ENCODE results near the gene LCP2. TPM values are rescaled to one million over a fixed set of nuclear protein-coding genes. Genes with fewer than 3 reads are reported as not detected.

Gene LCP2
- total and polyA plus RNA-seq, 2 experiments from 2014 or later = 0.80 TPM; not detected in 1

- no peak overlapping the region for H3K27ac ChIP-seq
- TF ChIP-seq EZH2phosphoT487 (IDR thresholded peaks at IDR 0.05; ENCODE audit: low read depth, severe bottlenecking, unreplicated experiment) = no peak
- TF ChIP-seq CTCF (IDR thresholded peaks at IDR 0.05; ENCODE audit: poor library complexity) = no peak
- TF ChIP-seq EZH2 (IDR thresholded peaks at IDR 0.05; ENCODE audit: borderline replicate concordance) = no peak
- no peak for DNase-seq (ENCODE audit: low spot score)
Observed at GRCh38 chr5:170261528-170262043, 36.0 kb downstream of the LCP2 start.

GRCh38 chr5:170257370-170257769 lies 40.2 kb downstream of the LCP2 start:
- H3K9me2 ChIP-seq (replicated peaks; ENCODE audit: insufficient read depth) = no peaks in the 10 kb centered on the region
- H3K79me2 ChIP-seq = no peaks in the 10 kb centered on the region
- H3K36me3 ChIP-seq (replicated peaks; ENCODE audit: insufficient read depth, low read depth) = no peaks in the 10 kb centered on the region
- DNase-seq (ENCODE audit: low spot score) = no peak
- H3K27me3 ChIP-seq = peaks cover 23% of the 10 kb centered on the region
- no peak overlapping the region for H3K4me2 ChIP-seq
- 92% methylated on average over 4 of the region's 4 CpGs for WGBS (ENCODE audit: low lambda C conversion rate, missing lambda C conversion rate)
- no peaks in the 10 kb centered on the region for H3K9me3 ChIP-seq (ENCODE audit: low read depth)
- no peaks in the 10 kb centered on the region for H4K20me1 ChIP-seq (ENCODE audit: insufficient read depth, poor library complexity, severe bottlenecking)
- H3K4me3 ChIP-seq = no peak overlapping the region
- peaks cover 5% of the 10 kb centered on the region for H3K4me1 ChIP-seq (ENCODE audit: insufficient read depth)
- no peak overlapping the region for H2AFZ ChIP-seq
- H3K27ac ChIP-seq = no peak overlapping the region
- TF ChIP-seq CTCF (IDR thresholded peaks at IDR 0.05; ENCODE audit: poor library complexity) = no peak
- no peak for TF ChIP-seq EZH2phosphoT487 (IDR thresholded peaks at IDR 0.05; ENCODE audit: low read depth, severe bottlenecking, unreplicated experiment)
- TF ChIP-seq EZH2 (IDR thresholded peaks at IDR 0.05; ENCODE audit: borderline replicate concordance) = no peak

More at GRCh38 chr5:170261528-170262043, 36.0 kb downstream of the LCP2 start:
- H3K4me2 ChIP-seq = no peak overlapping the region
- peaks cover 3% of the 10 kb centered on the region for H3K4me1 ChIP-seq (ENCODE audit: insufficient read depth)
- H3K36me3 ChIP-seq (replicated peaks; ENCODE audit: insufficient read depth, low read depth) = no peaks in the 10 kb centered on the region
- no peak overlapping the region for H3K4me3 ChIP-seq
- peaks cover 18% of the 10 kb centered on the region for H3K27me3 ChIP-seq
- H3K9me2 ChIP-seq (replicated peaks; ENCODE audit: insufficient read depth) = no peaks in the 10 kb centered on the region
- no peaks in the 10 kb centered on the region for H4K20me1 ChIP-seq (ENCODE audit: insufficient read depth, poor library complexity, severe bottlenecking)
- no peaks in the 10 kb centered on the region for H3K9me3 ChIP-seq (ENCODE audit: low read depth)
- H2AFZ ChIP-seq = no peak overlapping the region
- no peaks in the 10 kb centered on the region for H3K79me2 ChIP-seq
- 81% methylated on average over 3 of the region's 3 CpGs for WGBS (ENCODE audit: low lambda C conversion rate, missing lambda C conversion rate)

- WGBS (ENCODE audit: low lambda C conversion rate, missing lambda C conversion rate) = 87% methylated on average over 1 of the region's 1 CpG
- H3K4me1 ChIP-seq (ENCODE audit: insufficient read depth) = peaks cover 5% of the 10 kb centered on the region
- H3K9me3 ChIP-seq (ENCODE audit: low read depth) = no peaks in the 10 kb centered on the region
- no peaks in the 10 kb centered on the region for H4K20me1 ChIP-seq (ENCODE audit: insufficient read depth, poor library complexity, severe bottlenecking)
- no peak overlapping the region for H3K27ac ChIP-seq
- H3K4me2 ChIP-seq = no peak overlapping the region
- no peaks in the 10 kb centered on the region for H3K79me2 ChIP-seq
- TF ChIP-seq EZH2 (IDR thresholded peaks at IDR 0.05; ENCODE audit: borderline replicate concordance) = no peak
- TF ChIP-seq EZH2phosphoT487 (IDR thresholded peaks at IDR 0.05; ENCODE audit: low read depth, severe bottlenecking, unreplicated experiment) = no peak
- no peak for TF ChIP-seq CTCF (IDR thresholded peaks at IDR 0.05; ENCODE audit: poor library complexity)
- H2AFZ ChIP-seq = no peak overlapping the region
- DNase-seq (ENCODE audit: low spot score) = no peak
- no peaks in the 10 kb centered on the region for H3K9me2 ChIP-seq (replicated peaks; ENCODE audit: insufficient read depth)
- peaks cover 30% of the 10 kb centered on the region for H3K27me3 ChIP-seq
- H3K4me3 ChIP-seq = no peak overlapping the region
- H3K36me3 ChIP-seq (replicated peaks; ENCODE audit: insufficient read depth, low read depth) = no peaks in the 10 kb centered on the region
Observed at GRCh38 chr5:170256571-170256970, 41.0 kb downstream of the LCP2 start.

Measured in hepatocyte (in vitro differentiated cells).